H9 (cell line): ENCODE data around the gene DLAT. TPM values are rescaled to one million over a fixed set of nuclear protein-coding genes. Genes with fewer than 3 reads are reported as not detected.

Experiments
- DNase-seq: peaks from one replicate; pipeline ENCODE4 v3.0.0-alpha.2; 2017
- H2AFZ ChIP-seq: one replicate; pipeline ENCODE4 v1.6.1; 2013; ENCODE audit warnings: mild to moderate bottlenecking, low read length, control low read depth, moderate library complexity
- H2AK5ac ChIP-seq: 2 replicates; pipeline ENCODE4 v1.6.1; 2013; ENCODE audit warnings: low read length, control low read depth, mixed read lengths; ENCODE audit not compliant: insufficient read length
- H2BK120ac ChIP-seq: one replicate; pipeline ENCODE4 v1.6.1; 2013; ENCODE audit warnings: low read depth, mild to moderate bottlenecking, low read length, control low read depth, inconsistent platforms; ENCODE audit not compliant: poor library complexity, severe bottlenecking
- H2BK12ac ChIP-seq: 2 replicates; pipeline ENCODE4 v1.6.1; 2013; ENCODE audit warnings: low read length, control low read depth, mixed read lengths, low read depth; ENCODE audit not compliant: insufficient read length
- H2BK15ac ChIP-seq: 2 replicates; pipeline ENCODE4 v1.6.1; 2013; ENCODE audit warnings: low read depth, low read length, control low read depth
- H2BK20ac ChIP-seq: one replicate; pipeline ENCODE4 v1.6.1; 2013; ENCODE audit warnings: low read depth, mild to moderate bottlenecking, low read length, control low read depth, inconsistent platforms; ENCODE audit not compliant: poor library complexity, severe bottlenecking
- H2BK5ac ChIP-seq: 2 replicates; pipeline ENCODE4 v1.6.1; 2013; ENCODE audit warnings: low read length, control low read depth, mixed read lengths; ENCODE audit not compliant: insufficient read length
- H3K14ac ChIP-seq: 2 replicates; pipeline ENCODE4 v1.6.1; 2013; ENCODE audit warnings: low read length, control low read depth; ENCODE audit not compliant: insufficient read depth
- H3K18ac ChIP-seq: 2 replicates; pipeline ENCODE4 v1.6.1; 2013; ENCODE audit warnings: low read depth, mild to moderate bottlenecking, mixed read lengths, low read length, control low read depth; ENCODE audit not compliant: insufficient read length
- H3K23ac ChIP-seq: 2 replicates; pipeline ENCODE4 v1.6.1; 2013; ENCODE audit warnings: low read length, control low read depth, mixed read lengths, low read depth; ENCODE audit not compliant: insufficient read length
- H3K23me2 ChIP-seq: 2 replicates; pipeline ENCODE4 v1.6.1; 2013; ENCODE audit warnings: low read depth, mild to moderate bottlenecking, mixed read lengths, low read length, control low read depth; ENCODE audit not compliant: insufficient read length, poor library complexity, severe bottlenecking
- H3K27ac ChIP-seq: 2 replicates; pipeline ENCODE4 v1.5.1; 2013; ENCODE audit warnings: low read length, control low read depth, mixed read lengths, low read depth; ENCODE audit not compliant: insufficient read length
- H3K27me3 ChIP-seq: 2 replicates; pipeline ENCODE4 v1.6.1; 2013; ENCODE audit warnings: low read length, control low read depth, inconsistent platforms; ENCODE audit not compliant: insufficient read depth
- H3K4ac ChIP-seq: 2 replicates; pipeline ENCODE4 v1.6.1; 2013; ENCODE audit warnings: low read depth, mild to moderate bottlenecking, control low read depth, inconsistent platforms, low read length, moderate library complexity
- H3K4me1 ChIP-seq: 2 replicates; pipeline ENCODE4 v1.6.1; 2013; ENCODE audit warnings: low read length, control low read depth, inconsistent platforms; ENCODE audit not compliant: insufficient read depth
- H3K4me2 ChIP-seq: 2 replicates; pipeline ENCODE4 v1.6.1; 2013; ENCODE audit warnings: low read length, control low read depth, mixed read lengths; ENCODE audit not compliant: insufficient read length, insufficient read depth
- H3K56ac ChIP-seq: 2 replicates; pipeline ENCODE4 v1.6.1; 2013; ENCODE audit warnings: low read depth, mild to moderate bottlenecking, mixed read lengths, low read length, control low read depth; ENCODE audit not compliant: insufficient read length
- H3K79me1 ChIP-seq: 2 replicates; pipeline ENCODE4 v1.6.1; 2013; ENCODE audit warnings: low read depth, mild to moderate bottlenecking, moderate library complexity, low read length, control low read depth, inconsistent platforms; ENCODE audit not compliant: insufficient read depth, poor library complexity, severe bottlenecking
- H3K79me2 ChIP-seq: 2 replicates; pipeline ENCODE4 v1.6.1; 2013; ENCODE audit warnings: low read length, control low read depth, inconsistent platforms; ENCODE audit not compliant: insufficient read depth
- H3K9ac ChIP-seq: 2 replicates; pipeline ENCODE4 v1.6.1; 2013; ENCODE audit warnings: low read length, control low read depth, mixed read lengths; ENCODE audit not compliant: insufficient read length; ENCODE audit errors: extremely low read depth
- H3K9me3 ChIP-seq: one replicate; pipeline ENCODE4 v1.6.1; 2013; ENCODE audit warnings: low read depth, low read length, inconsistent platforms; ENCODE audit not compliant: control insufficient read depth
- H3T11ph ChIP-seq: one replicate; pipeline ENCODE4 v1.6.1; 2013; ENCODE audit warnings: mild to moderate bottlenecking, low read length, control low read depth, inconsistent platforms
- H4K20me1 ChIP-seq: one replicate; pipeline ENCODE4 v1.6.1; 2013; ENCODE audit not compliant: control insufficient read depth, insufficient read length, insufficient read depth
- H4K5ac ChIP-seq: 2 replicates; pipeline ENCODE4 v1.6.1; 2013; ENCODE audit warnings: low read depth, mild to moderate bottlenecking, mixed read lengths, low read length, control low read depth; ENCODE audit not compliant: insufficient read length
- H4K8ac ChIP-seq: replicated peaks from 2 replicates; pipeline ENCODE4 v1.6.1; 2013; ENCODE audit warnings: low read length, control low read depth, mixed read lengths, low read depth; ENCODE audit not compliant: insufficient read length
- H4K91ac ChIP-seq: 2 replicates; pipeline ENCODE4 v1.6.1; 2013; ENCODE audit warnings: low read depth, mild to moderate bottlenecking, moderate library complexity, mixed read lengths, low read length, control low read depth; ENCODE audit not compliant: insufficient read length
- H3K27ac Mint-ChIP-seq, 3 experiments: 2 replicates in 2 of 3; 3 replicates in 1 of 3; pipeline ENCODE4 v1.8.0; 2020 to 2021; ENCODE audit warnings: mixed read lengths in 3 of 3, mild to moderate bottlenecking in 1 of 3, moderate library complexity in 1 of 3
- H3K27me3 Mint-ChIP-seq: 2 replicates; pipeline ENCODE4 v1.8.0; 2021; ENCODE audit warnings: low read depth, mild to moderate bottlenecking, moderate library complexity, mixed read lengths
- H3K36me3 Mint-ChIP-seq, 3 experiments: 2 replicates in 2 of 3; 3 replicates in 1 of 3; pipeline ENCODE4 v1.8.0; 2020 to 2021; ENCODE audit warnings: low read depth in 3 of 3, mixed read lengths in 3 of 3; ENCODE audit not compliant: insufficient read depth in 1 of 3
- H3K4me1 Mint-ChIP-seq, 2 experiments: 2 replicates each; pipeline ENCODE4 v1.8.0; 2020; ENCODE audit warnings: mixed read lengths in 2 of 2
- H3K4me3 Mint-ChIP-seq, 2 experiments: 2 replicates in 1 of 2; 3 replicates in 1 of 2; pipeline ENCODE4 v1.8.0; 2020 to 2021; ENCODE audit warnings: mild to moderate bottlenecking in 2 of 2, mixed read lengths in 2 of 2, moderate library complexity in 1 of 2
- H3K9me3 Mint-ChIP-seq, 2 experiments: 2 replicates in 1 of 2; 3 replicates in 1 of 2; pipeline ENCODE4 v1.8.0; 2020; ENCODE audit warnings: mild to moderate bottlenecking in 2 of 2, mixed read lengths in 2 of 2, moderate library complexity in 1 of 2
- WGBS: extraction: QIAGEN DNeasy Blood & Tissue Kit; methylation state at CpG from one replicate; pipeline ENCODE4 v1.1.7; 2013; ENCODE audit warnings: missing lambda C conversion rate, low lambda C conversion rate, mixed read lengths; ENCODE audit not compliant: insufficient read length; ENCODE audit errors: extremely low coverage; 5-methylcytosine and 5-hydroxymethylcytosine counted together
- total RNA-seq: library from RNA; stranded (reverse); gene quantifications from 2 replicates; pipeline ENCODE4 v1.2.1, GENCODE V29; 2021
- TF ChIP-seq, protein P1 (sequence below): fragments of 200-600 bp; sonication (generic); conservative IDR thresholded peaks from 3 replicates; pipeline ENCODE4 v1.8.0; 2021; ENCODE audit warnings: antibody characterized with exemption, mild to moderate bottlenecking

Gene DLAT
- total RNA-seq, 1 experiment from 2014 or later: 58.4 TPM

GRCh38 chr11:112058103-112058502 lies 32.9 kb downstream of the DLAT start:
- H3T11ph ChIP-seq: no peak overlapping the region
- H2AK5ac ChIP-seq: no peak overlapping the region
- Mint-ChIP-seq H3K27ac (peak overlapping the region in 1 of 3 experiments; percentile 44; a peak in 1 of 7 replicates), H3K9me3 (no peaks in the 10 kb centered on the region), H3K4me1 (no peaks in the 10 kb centered on the region), H3K4me3 (no peak overlapping the region), H3K36me3 (peaks cover 15 to 77% (median 55%) of the 10 kb centered on the region in 3 experiments; a peak in 6 of 7 replicates), H3K27me3 (no peaks in the 10 kb centered on the region)
- H3K23ac ChIP-seq: no peak overlapping the region
- no peak overlapping the region for H4K91ac ChIP-seq
- no peaks in the 10 kb centered on the region for H4K20me1 ChIP-seq
- H3K14ac ChIP-seq: no peak overlapping the region
- no peaks in the 10 kb centered on the region for H3K4me1 ChIP-seq
- no peaks in the 10 kb centered on the region for H3K27me3 ChIP-seq
- no peak overlapping the region for H3K4me2 ChIP-seq
- H3K79me2 ChIP-seq: no peaks in the 10 kb centered on the region
- H2BK5ac ChIP-seq: no peak overlapping the region
- WGBS: no CpG with 5 or more reads among the region's 1 CpG
- no peak overlapping the region for H2BK12ac ChIP-seq
- no peak overlapping the region for H3K18ac ChIP-seq
- H3K9ac ChIP-seq: no peak overlapping the region
- H2BK15ac ChIP-seq: no peak overlapping the region
- TF ChIP-seq, protein P1, sequence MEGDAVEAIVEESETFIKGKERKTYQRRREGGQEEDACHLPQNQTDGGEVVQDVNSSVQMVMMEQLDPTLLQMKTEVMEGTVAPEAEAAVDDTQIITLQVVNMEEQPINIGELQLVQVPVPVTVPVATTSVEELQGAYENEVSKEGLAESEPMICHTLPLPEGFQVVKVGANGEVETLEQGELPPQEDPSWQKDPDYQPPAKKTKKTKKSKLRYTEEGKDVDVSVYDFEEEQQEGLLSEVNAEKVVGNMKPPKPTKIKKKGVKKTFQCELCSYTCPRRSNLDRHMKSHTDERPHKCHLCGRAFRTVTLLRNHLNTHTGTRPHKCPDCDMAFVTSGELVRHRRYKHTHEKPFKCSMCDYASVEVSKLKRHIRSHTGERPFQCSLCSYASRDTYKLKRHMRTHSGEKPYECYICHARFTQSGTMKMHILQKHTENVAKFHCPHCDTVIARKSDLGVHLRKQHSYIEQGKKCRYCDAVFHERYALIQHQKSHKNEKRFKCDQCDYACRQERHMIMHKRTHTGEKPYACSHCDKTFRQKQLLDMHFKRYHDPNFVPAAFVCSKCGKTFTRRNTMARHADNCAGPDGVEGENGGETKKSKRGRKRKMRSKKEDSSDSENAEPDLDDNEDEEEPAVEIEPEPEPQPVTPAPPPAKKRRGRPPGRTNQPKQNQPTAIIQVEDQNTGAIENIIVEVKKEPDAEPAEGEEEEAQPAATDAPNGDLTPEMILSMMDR: no peak
- H2BK120ac ChIP-seq: no peak overlapping the region
- no peaks in the 10 kb centered on the region for H3K9me3 ChIP-seq
- no peak for DNase-seq
- H4K5ac ChIP-seq: no peak overlapping the region
- H2BK20ac ChIP-seq: no peak overlapping the region
- H3K23me2 ChIP-seq: no peaks in the 10 kb centered on the region
- H2AFZ ChIP-seq: no peak overlapping the region
- H3K56ac ChIP-seq: no peak overlapping the region
- H3K79me1 ChIP-seq: no peaks in the 10 kb centered on the region
- no peak overlapping the region for H4K8ac ChIP-seq
- H3K27ac ChIP-seq: no peak overlapping the region
- H3K4ac ChIP-seq: no peak overlapping the region
